Caco-2 (cell line): ENCODE data around the gene SOST. TPM values are rescaled to one million over a fixed set of nuclear protein-coding genes. Genes with fewer than 3 reads are reported as not detected.

Source experiments
- BruUV-seq: library from RNA; stranded (reverse); fragments of 400-500 nt; replicated peaks from 2 replicates; lab custom pipeline; 2021; lab: Mats Ljungman, UMichigan
- CTCF ChIA-PET: fragments of 300-600 bp; sonication (Branson Sonifier 250); formaldehyde crosslinking; loops from one replicate; lab custom pipeline; 2022; ENCODE audit warnings: antibody characterized with exemption; lab: Charles Lee
- POLR2A ChIA-PET: fragments of 300-600 bp; sonication (Branson Sonifier 250); formaldehyde crosslinking; loops from one replicate; lab custom pipeline; 2022; ENCODE audit warnings: antibody characterized with exemption; lab: Charles Lee
- DNase-seq, 2 experiments: peaks; one replicate each; pipeline versions ENCODE4 v3.0.0 to v3.0.0-alpha.2; 2020 to 2022
- H3K27me3 ChIP-seq: replicated peaks from 2 replicates; pipeline ENCODE4 v1.6.0; 2011; ENCODE audit warnings: low read length; ENCODE audit not compliant: control insufficient read depth, insufficient read depth
- H3K36me3 ChIP-seq: 2 replicates; pipeline ENCODE4 v1.5.1; 2011; ENCODE audit warnings: low read length; ENCODE audit not compliant: control insufficient read depth, insufficient read depth
- H3K4me1 ChIP-seq: fragments of 250-450 bp; sonication (Bioruptor Pico); 2 replicates; pipeline ENCODE4 v1.5.1; 2020; ENCODE audit warnings: mild to moderate bottlenecking
- H3K4me3 ChIP-seq: 2 replicates; pipeline ENCODE4 v1.5.1; 2011; ENCODE audit warnings: low read depth, mild to moderate bottlenecking, control low read depth, low read length
- H3K9me3 ChIP-seq: fragments of 250-450 bp; sonication (Bioruptor Pico); 2 replicates; pipeline ENCODE4 v1.5.1; 2020; ENCODE audit warnings: mild to moderate bottlenecking, moderate library complexity
- H3K27ac Mint-ChIP-seq: one replicate; pipeline ENCODE4 v1.8.0; 2022; ENCODE audit warnings: mixed read lengths; ENCODE audit not compliant: unreplicated experiment
- H3K27me3 Mint-ChIP-seq: one replicate; pipeline ENCODE4 v1.8.0; 2022; ENCODE audit warnings: mixed read lengths; ENCODE audit not compliant: insufficient read depth, unreplicated experiment
- H3K36me3 Mint-ChIP-seq: one replicate; pipeline ENCODE4 v1.8.0; 2022; ENCODE audit warnings: mild to moderate bottlenecking, mixed read lengths; ENCODE audit not compliant: insufficient read depth, unreplicated experiment
- H3K4me1 Mint-ChIP-seq: one replicate; pipeline ENCODE4 v1.8.0; 2022; ENCODE audit warnings: low read depth, mixed read lengths; ENCODE audit not compliant: unreplicated experiment
- H3K4me3 Mint-ChIP-seq: one replicate; pipeline ENCODE4 v1.8.0; 2022; ENCODE audit warnings: mild to moderate bottlenecking, moderate library complexity, mixed read lengths; ENCODE audit not compliant: unreplicated experiment
- H3K9me3 Mint-ChIP-seq: one replicate; pipeline ENCODE4 v1.8.0; 2022; ENCODE audit warnings: mixed read lengths; ENCODE audit not compliant: unreplicated experiment
- CTCF ChIP-seq, 2 experiments: fragments of 200-600 bp in 1 of 2; IDR thresholded peaks; 1 replicate in 1 of 2; 2 replicates in 1 of 2; pipeline versions ENCODE4 v1.5.1 to v1.8.0; 2011 to 2022; ENCODE audit warnings: antibody characterized with exemption in 1 of 2, control low read depth in 1 of 2, inconsistent platforms in 1 of 2, low read depth in 1 of 2, low read length in 1 of 2, mild to moderate bottlenecking in 1 of 2, moderate library complexity in 1 of 2; ENCODE audit not compliant: insufficient read depth in 1 of 2, severe bottlenecking in 1 of 2, unreplicated experiment in 1 of 2
- intact Hi-C: fragments of 100-400 bp; cut with micrococcal nuclease; formaldehyde crosslinking; loops from one replicate; pipeline ENCODE4 v1.10.0; 2022; ENCODE audit not compliant: unreplicated experiment
- total RNA-seq: library from RNA; stranded (reverse); gene quantifications from 2 replicates; pipeline ENCODE4 v1.2.3, GENCODE V29; 2022

The SOST gene
- total RNA-seq, 1 experiment from 2014 or later, result not detected

GRCh38 chr17:43790311-43790940 lies 31.8 kb upstream of the SOST start:
- H3K9me3 ChIP-seq, result no peaks in the 10 kb centered on the region
- Mint-ChIP-seq H3K4me3 (no peak overlapping the region), H3K9me3 (no peaks in the 10 kb centered on the region), H3K4me1 (no peaks in the 10 kb centered on the region), H3K27me3 (peaks cover 2% of the 10 kb centered on the region), H3K36me3 (no peaks in the 10 kb centered on the region), H3K27ac (no peak overlapping the region)
- no TSS peak for BruUV-seq
- POLR2A ChIA-PET, result no interaction called here
- no peak overlapping the region for H3K4me3 ChIP-seq
- no peaks in the 10 kb centered on the region for H3K36me3 ChIP-seq
- intact Hi-C loops, result no loop called here
- DNase-seq, result no peak
- TF ChIP-seq CTCF (IDR thresholded peaks at IDR 0.05; ENCODE audit: insufficient read depth in 1 of 2, low read depth in 1 of 2, low read length in 1 of 2, severe bottlenecking in 1 of 2, unreplicated experiment in 1 of 2), result no peak
- H3K27me3 ChIP-seq, result no peaks in the 10 kb centered on the region
- H3K4me1 ChIP-seq, result peaks cover 5% of the 10 kb centered on the region; the same call in 1 of the 2 replicates
- CTCF ChIA-PET, result interaction anchor here (0.6 kb wide), 1 partner anchor 17 kb away, joined by 6 read pairs; no protein-coding TSS in a partner anchor

GRCh38 chr17:43789482-43789881 lies 30.9 kb upstream of the SOST start:
- peaks cover 5% of the 10 kb centered on the region; the same call in 1 of the 2 replicates for H3K4me1 ChIP-seq
- H3K4me3 ChIP-seq, result no peak overlapping the region
- no peaks in the 10 kb centered on the region for H3K27me3 ChIP-seq
- H3K4me3 Mint-ChIP-seq, result no peak overlapping the region
- DNase-seq, result no peak
- ChIA-PET CTCF (no interaction called here), POLR2A (no interaction called here)
- H3K9me3 ChIP-seq, result no peaks in the 10 kb centered on the region
- H3K36me3 ChIP-seq, result no peaks in the 10 kb centered on the region
- H3K4me1 Mint-ChIP-seq, result no peaks in the 10 kb centered on the region
- no TSS peak for BruUV-seq
- H3K27ac Mint-ChIP-seq, result no peak overlapping the region
- no peaks in the 10 kb centered on the region for H3K36me3 Mint-ChIP-seq
- H3K9me3 Mint-ChIP-seq, result no peaks in the 10 kb centered on the region
- no peak for TF ChIP-seq CTCF (IDR thresholded peaks at IDR 0.05; ENCODE audit: insufficient read depth in 1 of 2, low read depth in 1 of 2, low read length in 1 of 2, severe bottlenecking in 1 of 2, unreplicated experiment in 1 of 2)
- H3K27me3 Mint-ChIP-seq, result no peaks in the 10 kb centered on the region
- intact Hi-C loops, result no loop called here

GRCh38 chr17:43788540-43788939 lies 29.9 kb upstream of the SOST start:
- intact Hi-C loops, result no loop called here
- Mint-ChIP-seq H3K27me3 (no peaks in the 10 kb centered on the region), H3K36me3 (no peaks in the 10 kb centered on the region), H3K4me1 (no peaks in the 10 kb centered on the region), H3K9me3 (no peaks in the 10 kb centered on the region), H3K4me3 (no peak overlapping the region), H3K27ac (no peak overlapping the region)
- ChIA-PET POLR2A (no interaction called here), CTCF (no interaction called here)
- no peak for DNase-seq
- Histone ChIP-seq H3K36me3 (no peaks in the 10 kb centered on the region), H3K4me3 (no peak overlapping the region), H3K9me3 (no peaks in the 10 kb centered on the region), H3K27me3 (no peaks in the 10 kb centered on the region), H3K4me1 (peaks cover 5% of the 10 kb centered on the region; the same call in 1 of the 2 replicates)
- no peak for TF ChIP-seq CTCF (IDR thresholded peaks at IDR 0.05; ENCODE audit: insufficient read depth in 1 of 2, low read depth in 1 of 2, low read length in 1 of 2, severe bottlenecking in 1 of 2, unreplicated experiment in 1 of 2)
- no TSS peak for BruUV-seq
